ENCODE results near the gene PRIMA1. TPM values are rescaled to one million over a fixed set of nuclear protein-coding genes. Genes with fewer than 3 reads are reported as not detected.

The PRIMA1 gene
- total RNA-seq, 1 donor from 2014 or later, result 0.08 TPM

DNA sequence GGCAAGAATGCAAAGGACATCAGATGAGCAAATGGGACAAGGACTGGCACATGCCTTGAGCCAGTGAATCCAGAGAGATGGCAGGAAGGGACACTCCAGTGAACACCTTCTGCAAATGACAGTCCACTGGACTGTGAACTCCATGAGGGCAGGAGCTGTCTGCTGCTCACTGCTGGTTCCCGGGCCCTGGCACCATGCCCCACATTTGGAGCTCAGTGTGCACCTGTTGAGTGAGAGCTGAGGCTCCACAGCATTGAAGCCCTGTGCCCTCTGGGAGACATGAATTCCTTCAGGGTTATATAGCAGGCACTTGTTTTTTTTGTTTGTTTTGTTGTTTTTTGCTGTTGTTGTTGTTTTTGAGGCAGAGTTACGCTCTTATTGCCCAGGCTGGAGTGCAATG, 13.1 kb downstream of the PRIMA1 start:
- no peak for DNase-seq (ENCODE audit: low spot score)
- Mint-ChIP-seq H3K4me3 (ENCODE audit: unreplicated experiment) (no peak overlapping the region), H3K27ac (ENCODE audit: unreplicated experiment) (no peak overlapping the region), H3K27me3 (ENCODE audit: unreplicated experiment) (peaks cover 7% of the 10 kb centered on the region), H3K9me3 (ENCODE audit: unreplicated experiment) (no peaks in the 10 kb centered on the region), H3K36me3 (ENCODE audit: low read depth, unreplicated experiment) (no peaks in the 10 kb centered on the region), H3K4me1 (ENCODE audit: unreplicated experiment) (peaks cover 3% of the 10 kb centered on the region)
- TF ChIP-seq CTCF (IDR thresholded peaks at IDR 0.05; ENCODE audit: unreplicated experiment), result no peak

- TF ChIP-seq CTCF (IDR thresholded peaks at IDR 0.05; ENCODE audit: unreplicated experiment), result no peak
- no peaks in the 10 kb centered on the region for H3K36me3 Mint-ChIP-seq (ENCODE audit: low read depth, unreplicated experiment)
- no peak overlapping the region for H3K4me3 Mint-ChIP-seq (ENCODE audit: unreplicated experiment)
- no peak for DNase-seq (ENCODE audit: low spot score)
- H3K27me3 Mint-ChIP-seq (ENCODE audit: unreplicated experiment), result peaks cover 6% of the 10 kb centered on the region
- H3K4me1 Mint-ChIP-seq (ENCODE audit: unreplicated experiment), result peaks cover 3% of the 10 kb centered on the region
- no peaks in the 10 kb centered on the region for H3K9me3 Mint-ChIP-seq (ENCODE audit: unreplicated experiment)
- no peak overlapping the region for H3K27ac Mint-ChIP-seq (ENCODE audit: unreplicated experiment)
Measured at GRCh38 chr14:93772263-93772662, 16.0 kb downstream of the PRIMA1 start.

DNA sequence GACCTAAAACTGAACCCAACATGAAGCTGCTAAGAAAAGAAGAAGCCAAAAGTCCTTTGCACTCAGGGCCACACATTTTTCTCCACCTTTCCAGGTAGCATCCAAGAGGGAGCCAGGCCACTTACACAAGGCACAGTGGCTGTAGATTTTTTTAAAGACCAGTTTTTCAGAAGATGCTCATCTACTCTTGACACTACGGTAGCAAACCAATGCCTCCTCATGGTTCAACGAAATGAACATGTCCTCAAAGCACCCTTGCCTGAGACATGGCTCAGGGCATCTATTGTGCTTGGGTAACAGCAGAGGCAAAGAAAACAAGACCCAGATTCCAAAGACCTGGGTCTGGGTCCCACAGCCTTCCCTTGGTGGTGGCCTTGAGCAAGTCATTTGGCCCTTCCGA, 22.3 kb downstream of the PRIMA1 start:
- no peak overlapping the region for H3K27ac Mint-ChIP-seq (ENCODE audit: unreplicated experiment)
- H3K4me1 Mint-ChIP-seq (ENCODE audit: unreplicated experiment), result no peaks in the 10 kb centered on the region
- no peak for TF ChIP-seq CTCF (IDR thresholded peaks at IDR 0.05; ENCODE audit: unreplicated experiment)
- no peak for DNase-seq (ENCODE audit: low spot score)
- no peak overlapping the region for H3K4me3 Mint-ChIP-seq (ENCODE audit: unreplicated experiment)
- peaks cover 6% of the 10 kb centered on the region for H3K27me3 Mint-ChIP-seq (ENCODE audit: unreplicated experiment)
- H3K9me3 Mint-ChIP-seq (ENCODE audit: unreplicated experiment), result no peaks in the 10 kb centered on the region
- no peaks in the 10 kb centered on the region for H3K36me3 Mint-ChIP-seq (ENCODE audit: low read depth, unreplicated experiment)

DNA sequence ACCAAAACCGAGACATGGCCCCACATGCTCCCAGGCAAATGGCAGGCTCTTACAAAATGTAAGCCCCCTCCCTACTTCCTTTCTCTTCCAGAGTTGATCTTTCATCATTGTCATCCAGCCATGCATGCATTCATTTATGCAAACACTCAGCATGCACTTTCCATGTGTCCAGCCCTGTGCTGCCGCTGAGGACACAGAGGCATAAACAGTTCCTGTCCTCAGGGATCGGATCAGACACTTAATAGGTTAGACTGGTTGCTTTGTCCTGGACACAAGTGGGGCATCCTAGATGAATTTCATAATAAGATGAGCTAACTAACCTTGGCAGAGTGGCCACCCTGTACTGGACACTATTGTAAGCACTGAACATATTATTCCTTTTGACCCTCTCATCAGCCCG, 23.1 kb downstream of the PRIMA1 start:
- no peaks in the 10 kb centered on the region for H3K9me3 Mint-ChIP-seq (ENCODE audit: unreplicated experiment)
- no peak overlapping the region for H3K4me3 Mint-ChIP-seq (ENCODE audit: unreplicated experiment)
- TF ChIP-seq CTCF (IDR thresholded peaks at IDR 0.05; ENCODE audit: unreplicated experiment), result no peak
- peaks cover 8% of the 10 kb centered on the region for H3K27me3 Mint-ChIP-seq (ENCODE audit: unreplicated experiment)
- DNase-seq (ENCODE audit: low spot score), result no peak
- no peaks in the 10 kb centered on the region for H3K36me3 Mint-ChIP-seq (ENCODE audit: low read depth, unreplicated experiment)
- no peaks in the 10 kb centered on the region for H3K4me1 Mint-ChIP-seq (ENCODE audit: unreplicated experiment)
- no peak overlapping the region for H3K27ac Mint-ChIP-seq (ENCODE audit: unreplicated experiment)

DNA sequence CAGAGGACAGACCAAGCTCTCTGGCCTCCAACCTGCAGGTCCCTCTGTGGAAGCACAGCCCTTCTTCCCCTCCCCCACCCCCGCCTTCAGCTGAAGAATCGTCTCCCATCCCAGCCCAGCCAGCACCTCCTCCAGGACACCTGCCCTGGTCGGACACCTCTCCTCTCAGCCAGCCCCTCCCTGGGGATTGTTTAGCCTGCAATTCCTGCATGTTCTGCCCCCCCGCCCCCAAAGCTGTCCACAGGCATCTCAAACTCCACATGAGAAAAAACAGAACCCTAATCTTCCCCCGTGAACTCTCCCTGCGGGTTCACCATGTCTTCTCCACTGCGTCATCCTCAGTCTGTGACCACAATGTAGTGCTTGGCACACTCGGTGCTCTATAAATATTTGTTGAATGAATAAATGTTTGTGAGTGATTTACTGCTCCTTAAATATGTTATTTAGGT, 24.1 kb downstream of the PRIMA1 start:
- H3K9me3 Mint-ChIP-seq (ENCODE audit: unreplicated experiment), result no peaks in the 10 kb centered on the region
- H3K27me3 Mint-ChIP-seq (ENCODE audit: unreplicated experiment), result peaks cover 6% of the 10 kb centered on the region
- no peaks in the 10 kb centered on the region for H3K36me3 Mint-ChIP-seq (ENCODE audit: low read depth, unreplicated experiment)
- no peaks in the 10 kb centered on the region for H3K4me1 Mint-ChIP-seq (ENCODE audit: unreplicated experiment)
- no peak for DNase-seq (ENCODE audit: low spot score)
- no peak for TF ChIP-seq CTCF (IDR thresholded peaks at IDR 0.05; ENCODE audit: unreplicated experiment)
- H3K4me3 Mint-ChIP-seq (ENCODE audit: unreplicated experiment), result no peak overlapping the region
- H3K27ac Mint-ChIP-seq (ENCODE audit: unreplicated experiment), result no peak overlapping the region
